ENCODE measurements around the gene IFNA5.
A peak's percentile ranks its signal among the peaks of the same experiment; 100 is the strongest.

Gene IFNA5

GRCh38 chr9:21305213-21305612 is at the start of gene IFNA5:
TSS of gene IFNA5 (minus strand) at chr9:21305313. CDS start at chr9:21305256, 57 bp downstream.
- no peak for DNase-seq

GRCh38 chr9:21350787-21351186 is 45.7 kb upstream of the IFNA5 start, which contains the start of gene IFNA6:
TSS of gene IFNA6 (minus strand) at chr9:21350887. CDS start at chr9:21350887, 0 bp downstream.
- DNase-seq = no peak

GRCh38 chr9:21348430-21348970 is 43.4 kb upstream of the IFNA5 start:
- DNase-seq = no peak

GRCh38 chr9:21340735-21341134 is 35.6 kb upstream of the IFNA5 start:
- no peak for DNase-seq

GRCh38 chr9:21336457-21336856 is 31.3 kb upstream of the IFNA5 start:
- no peak for DNase-seq

- peak; percentile 68 to 74 (median 71) for DNase-seq
These were observed 29.9 kb upstream of the IFNA5 start, which contains the start of gene KLHL9 for GRCh38 chr9:21334701-21335632. TSS of gene KLHL9 (minus strand) at chr9:21335404. CDS start at chr9:21334859, 545 bp downstream.

GRCh38 chr9:21333226-21333625 is 28.1 kb upstream of the IFNA5 start:
- DNase-seq = no peak

GRCh38 chr9:21331676-21332402 is 26.7 kb upstream of the IFNA5 start:
- no peak for DNase-seq

GRCh38 chr9:21326526-21327139 is 21.5 kb upstream of the IFNA5 start:
- no peak for DNase-seq

GRCh38 chr9:21324047-21324446 is 18.9 kb upstream of the IFNA5 start:
- DNase-seq = no peak

- no peak for DNase-seq
These were observed 17.9 kb upstream of the IFNA5 start for GRCh38 chr9:21322911-21323461.

- DNase-seq = no peak
These were observed 15.4 kb upstream of the IFNA5 start for GRCh38 chr9:21320465-21320864.

GRCh38 chr9:21317956-21318923 is 13.1 kb upstream of the IFNA5 start:
- DNase-seq = no peak

- DNase-seq = no peak
These were observed 11.7 kb upstream of the IFNA5 start for GRCh38 chr9:21316860-21317259.

- no peak for DNase-seq
These were observed 11.1 kb upstream of the IFNA5 start for GRCh38 chr9:21316032-21316842.

- DNase-seq = no peak
These were observed 9.0 kb upstream of the IFNA5 start for GRCh38 chr9:21314152-21314551.

GRCh38 chr9:21311889-21312288 is 6.8 kb upstream of the IFNA5 start:
- no peak for DNase-seq

GRCh38 chr9:21295992-21296391 is 9.1 kb downstream of the IFNA5 start:
- DNase-seq = no peak

GRCh38 chr9:21294904-21295538 is 10.1 kb downstream of the IFNA5 start:
- no peak for DNase-seq

GRCh38 chr9:21294364-21294774 is 10.7 kb downstream of the IFNA5 start:
- DNase-seq = no peak

All from activated CD4-positive, CD25-positive, alpha-beta regulatory T cell (primary cell).